Natural killer cell (primary cell): ENCODE results near the gene DNAH6. TPM values are rescaled to one million over a fixed set of nuclear protein-coding genes. Genes with fewer than 3 reads are reported as not detected.

Experiments
- ATAC-seq, 3 donors: fragments of 150-1000 bp in 2 of 3; fragments of 200-7000 bp in 1 of 3; cut with Tn5 transposase; 1 replicate in 1 of 3; 2 replicates in 2 of 3; pipeline ENCODE4 v1.10.0; 2021; ENCODE audit warnings: mild to moderate bottlenecking in 2 of 3, moderate library complexity in 2 of 3
- DNase-seq, 2 donors: peaks; one replicate each; pipeline versions ENCODE4 v3.0.0 to v3.0.0-alpha.2; 2013 to 2021; ENCODE audit warnings: mixed read lengths in 1 of 2
- H3K27ac ChIP-seq: one replicate; pipeline ENCODE4 v1.5.1; 2013; ENCODE audit warnings: mild to moderate bottlenecking, low read length
- H3K27me3 ChIP-seq: one replicate; pipeline ENCODE4 v1.6.1; 2013; ENCODE audit warnings: low read length; ENCODE audit not compliant: control insufficient read depth, insufficient read depth
- H3K36me3 ChIP-seq: one replicate; pipeline ENCODE4 v1.6.1; 2013; ENCODE audit warnings: low read length; ENCODE audit not compliant: control insufficient read depth, insufficient read depth
- H3K4me1 ChIP-seq: one replicate; pipeline ENCODE4 v1.6.1; 2013; ENCODE audit warnings: low read length; ENCODE audit not compliant: control insufficient read depth, insufficient read depth
- H3K4me3 ChIP-seq: one replicate; pipeline ENCODE4 v1.5.1; 2013; ENCODE audit warnings: low read length
- H3K9me3 ChIP-seq: one replicate; pipeline ENCODE4 v1.6.1; 2013; ENCODE audit warnings: low read length; ENCODE audit not compliant: control insufficient read depth, insufficient read depth
- H3K27ac Mint-ChIP-seq, 2 donors: one replicate each; pipeline ENCODE4 v1.8.0; 2022; ENCODE audit warnings: mild to moderate bottlenecking in 2 of 2, mixed read lengths in 2 of 2, moderate library complexity in 1 of 2
- H3K27me3 Mint-ChIP-seq, 2 donors: one replicate each; pipeline ENCODE4 v1.8.0; 2022; ENCODE audit warnings: low read depth in 2 of 2, mixed read lengths in 2 of 2
- H3K36me3 Mint-ChIP-seq: one replicate; pipeline ENCODE4 v1.8.0; 2022; ENCODE audit warnings: mixed read lengths
- H3K4me1 Mint-ChIP-seq, 2 donors: one replicate each; pipeline ENCODE4 v1.8.0; 2022; ENCODE audit warnings: mixed read lengths in 2 of 2
- H3K4me3 Mint-ChIP-seq: one replicate; pipeline ENCODE4 v1.8.0; 2022; ENCODE audit warnings: mild to moderate bottlenecking, moderate library complexity, mixed read lengths
- H3K9me3 Mint-ChIP-seq, 2 donors: one replicate each; pipeline ENCODE4 v1.8.0; 2022; ENCODE audit warnings: mixed read lengths in 2 of 2
- WGBS: methylation state at CpG from one replicate; pipeline ENCODE4 v1.1.7; 2013; ENCODE audit warnings: missing lambda C conversion rate; ENCODE audit not compliant: insufficient coverage; 5-methylcytosine and 5-hydroxymethylcytosine counted together
- intact Hi-C: fragments of 100-400 bp; cut with micrococcal nuclease; formaldehyde crosslinking; loops from one replicate; pipeline ENCODE4 v1.14.2; 2022
- total RNA-seq, 4 donors: library from RNA; stranded (reverse); fragments of 120-200 nt in 1 of 4; gene quantifications; one replicate each; pipeline versions ENCODE4 v1.2.3 to v1.2.4, GENCODE V29; 2013 to 2022
- TF ChIP-seq, protein P1 (sequence below): fragments of 200-600 bp; IDR thresholded peaks from one replicate; pipeline ENCODE4 v1.8.0; 2022; ENCODE audit warnings: antibody characterized with exemption

The DNAH6 gene
- total RNA-seq, 3 donors from 2014 or later (not counting 1 experiment from before 2014, with no cell fraction given), result 0.05 to 0.60 (median 0.32) TPM

DNA sequence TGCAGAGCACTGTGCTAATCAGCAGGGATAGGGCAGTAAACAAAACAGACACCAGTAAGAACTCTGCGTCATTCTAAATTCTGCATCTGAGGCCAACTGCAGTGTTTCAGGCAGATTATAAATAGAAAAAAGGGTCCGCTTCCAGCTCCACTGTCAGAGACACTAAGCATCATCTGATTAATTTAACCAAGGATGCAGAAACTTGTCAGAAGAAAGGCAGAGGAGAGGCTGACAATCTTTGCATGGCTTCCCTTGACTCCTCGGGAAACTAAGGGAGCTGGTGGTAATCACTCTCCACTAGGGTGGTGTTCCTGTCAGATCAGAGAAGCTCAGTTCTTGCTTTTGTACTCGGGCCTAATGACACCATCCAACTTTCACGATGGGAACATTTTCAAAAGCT, 123.5 kb downstream of the DNAH6 start:
- WGBS, result 91% methylated on average over 5 of the region's 5 CpGs

DNA sequence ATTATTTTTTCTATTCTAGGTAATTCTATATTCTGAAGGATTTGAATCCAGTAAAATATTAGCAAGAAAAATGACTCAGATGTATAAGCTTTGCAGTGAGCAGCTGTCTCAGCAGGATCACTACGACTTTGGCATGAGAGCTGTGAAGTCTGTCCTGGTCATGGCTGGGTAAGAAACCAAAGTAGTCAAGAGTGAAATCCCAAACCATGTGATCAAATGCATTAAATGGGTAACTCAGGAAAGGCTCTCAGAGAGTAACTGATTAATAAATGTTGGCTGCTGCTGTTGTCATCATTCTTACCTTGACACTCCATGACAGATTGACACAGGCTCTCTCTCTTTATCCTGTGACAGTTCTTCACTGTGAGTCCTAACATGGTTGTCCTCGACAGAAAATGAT, 124.1 kb downstream of the DNAH6 start:
- intact Hi-C loops, result no loop called here
- H3K9me3 Mint-ChIP-seq, result no peaks in the 10 kb centered on the region
- no peak overlapping the region for H3K4me3 Mint-ChIP-seq
- 90% methylated on average over 2 of the region's 2 CpGs for WGBS
- H3K4me1 Mint-ChIP-seq, result peaks cover 0 to 6% of the 10 kb centered on the region in 2 donors
- no peaks in the 10 kb centered on the region for H3K9me3 ChIP-seq
- H3K4me3 ChIP-seq, result no peak overlapping the region
- DNase-seq (no peak), ATAC-seq (no peak)
- H3K27me3 ChIP-seq, result no peaks in the 10 kb centered on the region
- TF ChIP-seq, protein P1, sequence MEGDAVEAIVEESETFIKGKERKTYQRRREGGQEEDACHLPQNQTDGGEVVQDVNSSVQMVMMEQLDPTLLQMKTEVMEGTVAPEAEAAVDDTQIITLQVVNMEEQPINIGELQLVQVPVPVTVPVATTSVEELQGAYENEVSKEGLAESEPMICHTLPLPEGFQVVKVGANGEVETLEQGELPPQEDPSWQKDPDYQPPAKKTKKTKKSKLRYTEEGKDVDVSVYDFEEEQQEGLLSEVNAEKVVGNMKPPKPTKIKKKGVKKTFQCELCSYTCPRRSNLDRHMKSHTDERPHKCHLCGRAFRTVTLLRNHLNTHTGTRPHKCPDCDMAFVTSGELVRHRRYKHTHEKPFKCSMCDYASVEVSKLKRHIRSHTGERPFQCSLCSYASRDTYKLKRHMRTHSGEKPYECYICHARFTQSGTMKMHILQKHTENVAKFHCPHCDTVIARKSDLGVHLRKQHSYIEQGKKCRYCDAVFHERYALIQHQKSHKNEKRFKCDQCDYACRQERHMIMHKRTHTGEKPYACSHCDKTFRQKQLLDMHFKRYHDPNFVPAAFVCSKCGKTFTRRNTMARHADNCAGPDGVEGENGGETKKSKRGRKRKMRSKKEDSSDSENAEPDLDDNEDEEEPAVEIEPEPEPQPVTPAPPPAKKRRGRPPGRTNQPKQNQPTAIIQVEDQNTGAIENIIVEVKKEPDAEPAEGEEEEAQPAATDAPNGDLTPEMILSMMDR, result no peak
- H3K36me3 Mint-ChIP-seq, result no peaks in the 10 kb centered on the region
- H3K27ac Mint-ChIP-seq, result no peak overlapping the region
- no peaks in the 10 kb centered on the region for H3K4me1 ChIP-seq
- no peak overlapping the region for H3K27ac ChIP-seq
- H3K36me3 ChIP-seq, result no peaks in the 10 kb centered on the region
- H3K27me3 Mint-ChIP-seq, result peaks cover 0 to 2% of the 10 kb centered on the region in 2 donors

More for the DNA sequence above, 123.5 kb downstream of the DNAH6 start:
- no peaks in the 10 kb centered on the region for H3K36me3 ChIP-seq
- Mint-ChIP-seq H3K4me1 (peaks cover 0 to 6% of the 10 kb centered on the region in 2 donors), H3K36me3 (no peaks in the 10 kb centered on the region), H3K27me3 (peaks cover 0 to 2% of the 10 kb centered on the region in 2 donors), H3K9me3 (no peaks in the 10 kb centered on the region), H3K4me3 (no peak overlapping the region), H3K27ac (no peak overlapping the region)
- H3K4me3 ChIP-seq, result no peak overlapping the region
- ATAC-seq (no peak), DNase-seq (no peak)
- TF ChIP-seq, protein P1, result no peak
- H3K27me3 ChIP-seq, result no peaks in the 10 kb centered on the region
- H3K9me3 ChIP-seq, result no peaks in the 10 kb centered on the region
- no peak overlapping the region for H3K27ac ChIP-seq
- H3K4me1 ChIP-seq, result no peaks in the 10 kb centered on the region
- intact Hi-C loops, result no loop called here

GRCh38 chr2:84641021-84641420, 124.7 kb downstream of the DNAH6 start:
- no peaks in the 10 kb centered on the region for H3K36me3 Mint-ChIP-seq
- Histone ChIP-seq H3K27me3 (no peaks in the 10 kb centered on the region), H3K4me1 (no peaks in the 10 kb centered on the region), H3K9me3 (no peaks in the 10 kb centered on the region), H3K27ac (no peak overlapping the region), H3K4me3 (no peak overlapping the region), H3K36me3 (no peaks in the 10 kb centered on the region)
- H3K27ac Mint-ChIP-seq, result no peak overlapping the region
- TF ChIP-seq, protein P1, result no peak
- no peak overlapping the region for H3K4me3 Mint-ChIP-seq
- peaks cover 0 to 6% of the 10 kb centered on the region in 2 donors for H3K4me1 Mint-ChIP-seq
- no peaks in the 10 kb centered on the region for H3K9me3 Mint-ChIP-seq
- intact Hi-C loops, result no loop called here
- WGBS, result 100% methylated on average over 1 of the region's 1 CpG
- no peak for DNase-seq
- ATAC-seq, result no peak
- H3K27me3 Mint-ChIP-seq, result peaks cover 0 to 2% of the 10 kb centered on the region in 2 donors

DNA sequence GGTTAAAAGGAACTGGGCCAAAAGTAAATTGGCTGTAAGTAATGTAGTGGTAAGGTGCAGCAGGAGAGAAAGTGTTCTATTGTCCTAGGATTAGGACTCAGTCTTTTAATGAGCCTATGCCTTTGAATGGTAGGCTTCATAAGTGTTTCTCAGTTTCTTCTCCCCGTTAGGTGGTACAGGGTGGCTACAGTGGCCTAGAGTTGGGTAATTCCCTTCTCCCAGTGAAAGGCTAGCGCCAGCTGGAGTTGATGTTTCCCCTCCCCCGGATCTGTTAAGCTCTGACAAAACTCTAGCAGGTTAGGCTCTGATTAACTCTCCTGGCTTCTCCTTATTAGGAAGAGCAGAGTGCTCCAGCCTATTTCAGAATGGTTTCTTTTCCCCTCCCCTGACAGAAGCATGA, 127.7 kb downstream of the DNAH6 start:
- Mint-ChIP-seq H3K27ac (no peak overlapping the region), H3K36me3 (no peaks in the 10 kb centered on the region), H3K27me3 (peaks cover 0 to 2% of the 10 kb centered on the region in 2 donors), H3K4me3 (no peak overlapping the region), H3K4me1 (peaks cover 5% of the 10 kb centered on the region in 2 donors), H3K9me3 (no peaks in the 10 kb centered on the region)
- no peak for DNase-seq
- no peaks in the 10 kb centered on the region for H3K9me3 ChIP-seq
- no peaks in the 10 kb centered on the region for H3K27me3 ChIP-seq
- TF ChIP-seq, protein P1, result no peak
- H3K4me3 ChIP-seq, result no peak overlapping the region
- no peaks in the 10 kb centered on the region for H3K36me3 ChIP-seq
- 87% methylated on average over 3 of the region's 3 CpGs for WGBS
- no peak overlapping the region for H3K27ac ChIP-seq
- intact Hi-C loops, result no loop called here
- no peak for ATAC-seq
- H3K4me1 ChIP-seq, result no peaks in the 10 kb centered on the region
